Endometrium (tissue), 2 donors: ENCODE results near the gene ZFP69.
A peak's percentile ranks its signal among the peaks of the same experiment; 100 is the strongest.

Experiments
- FAIRE-seq: peaks from 2 replicates; lab custom pipeline; 2012; peaks lifted over from hg19 to GRCh38; lab: Jason Lieb, UNC
- donor health status: control.
- donor health status: control.

Gene ZFP69

GRCh38 chr1:40508375-40509341 is 31.6 kb downstream of the ZFP69 start, which contains the start of gene EXO5:
Gene EXO5, plus strand, starts transcription at chr1:40508767. Its CDS starts 5,778 bp downstream, at chr1:40514545.
- no peak for FAIRE-seq

GRCh38 chr1:40519517-40519916 is 42.4 kb downstream of the ZFP69 start:
- FAIRE-seq: no peak

- no peak for FAIRE-seq
These were observed 53.8 kb downstream of the ZFP69 start for GRCh38 chr1:40530735-40531380.

GRCh38 chr1:40531381-40532061 is 54.4 kb downstream of the ZFP69 start, which contains the start of gene ZNF684:
Gene ZNF684, plus strand, starts transcription at chr1:40531637. Its CDS starts 1,530 bp downstream, at chr1:40533167.
- peak; percentile 94 for FAIRE-seq

- no peak for FAIRE-seq
These were observed 54.9 kb downstream of the ZFP69 start for GRCh38 chr1:40532062-40532389.

GRCh38 chr1:40532844-40533424 is 55.8 kb downstream of the ZFP69 start:
- FAIRE-seq: no peak

GRCh38 chr1:40534589-40534988 is 57.5 kb downstream of the ZFP69 start:
- FAIRE-seq: no peak

- FAIRE-seq: no peak
These were observed 58.6 kb downstream of the ZFP69 start for GRCh38 chr1:40535732-40536131.

- no peak for FAIRE-seq
These were observed 62.2 kb downstream of the ZFP69 start for GRCh38 chr1:40539338-40539737.
